Measurements from ENCODE around the gene MED13L.
"Not testable (repeated sequence)": the region's sequence is repeated elsewhere in the genome, so short reads cannot be mapped to it uniquely, and the experiment has no call there.

The MED13L gene

DNA sequence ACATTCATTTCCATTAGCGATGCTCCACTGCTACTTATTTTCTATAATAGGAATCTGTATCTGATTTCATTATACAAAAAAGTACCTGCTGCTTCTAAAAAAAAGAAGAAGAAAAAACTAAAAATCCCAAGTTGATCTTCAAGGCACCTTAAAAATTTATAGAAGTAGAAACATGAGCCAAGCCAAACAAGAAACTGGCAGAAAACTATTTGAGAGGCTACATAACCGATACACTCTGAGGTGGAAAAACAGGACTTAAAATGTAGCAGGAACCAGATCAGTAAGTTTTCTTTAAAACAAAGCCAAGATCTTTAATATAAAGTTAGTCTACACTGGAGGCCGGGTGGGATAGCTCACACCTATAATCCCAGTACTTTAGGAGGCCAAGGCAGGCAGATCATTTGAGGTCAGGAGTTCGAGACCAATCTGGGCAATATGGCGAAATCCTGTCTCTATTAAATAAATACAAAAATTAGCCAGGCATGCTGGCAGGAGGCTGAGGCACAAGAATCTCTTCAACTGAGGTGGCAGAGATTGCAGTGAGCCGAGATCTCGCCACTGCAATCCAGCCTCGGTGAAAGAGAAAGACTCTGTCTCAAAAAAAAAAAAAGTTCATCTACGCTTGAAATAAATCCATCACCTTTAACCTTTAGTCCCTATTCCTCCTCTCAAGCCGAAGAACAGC lies 278.6 kb downstream of the MED13L start:
- DNase-seq, result no peak

DNA sequence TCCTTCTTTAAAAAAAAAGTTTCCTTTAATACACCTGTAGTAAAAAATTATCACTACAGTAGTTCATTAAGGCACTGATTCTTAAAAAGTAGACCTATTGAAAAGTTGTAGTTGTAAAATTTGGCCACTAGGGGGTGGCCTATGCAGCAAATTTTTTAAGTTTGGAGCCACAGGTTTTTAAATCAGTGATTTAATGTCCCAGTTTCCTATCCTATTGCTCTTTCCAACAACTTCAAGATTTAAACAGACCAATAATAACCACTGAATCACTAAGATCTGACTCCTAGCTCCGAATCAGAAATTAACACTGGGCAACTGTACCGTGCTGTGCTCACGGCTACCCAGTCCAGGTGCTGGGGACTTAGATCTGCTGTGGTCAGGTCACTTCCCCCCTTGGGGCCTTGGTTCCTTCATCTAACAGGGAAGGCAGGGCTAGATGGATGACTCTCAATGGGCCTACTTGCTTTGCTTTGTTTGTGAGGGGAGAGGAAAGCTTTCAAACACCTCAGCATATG lies 279.3 kb downstream of the MED13L start:
- peak; percentile 4 for DNase-seq

DNA sequence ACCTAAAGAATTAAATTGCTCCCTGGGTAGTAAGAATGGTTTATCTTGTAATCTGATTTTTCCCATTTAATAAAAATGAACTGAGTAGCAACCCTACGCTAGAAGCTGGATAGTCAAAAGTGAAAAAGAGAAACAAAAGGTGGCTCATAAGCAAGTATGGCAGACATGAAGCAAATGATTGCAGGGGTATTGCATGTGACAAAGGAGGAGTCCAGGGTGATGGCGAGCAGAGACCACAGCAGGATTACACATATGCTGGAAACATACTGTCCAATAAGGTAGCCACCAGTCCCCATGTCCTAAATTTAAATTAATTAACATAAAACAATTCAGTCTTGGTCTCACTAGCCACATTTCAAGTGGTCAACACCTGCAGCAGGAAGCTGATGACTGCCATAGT lies 283.8 kb downstream of the MED13L start:
- DNase-seq, result no peak

DNA sequence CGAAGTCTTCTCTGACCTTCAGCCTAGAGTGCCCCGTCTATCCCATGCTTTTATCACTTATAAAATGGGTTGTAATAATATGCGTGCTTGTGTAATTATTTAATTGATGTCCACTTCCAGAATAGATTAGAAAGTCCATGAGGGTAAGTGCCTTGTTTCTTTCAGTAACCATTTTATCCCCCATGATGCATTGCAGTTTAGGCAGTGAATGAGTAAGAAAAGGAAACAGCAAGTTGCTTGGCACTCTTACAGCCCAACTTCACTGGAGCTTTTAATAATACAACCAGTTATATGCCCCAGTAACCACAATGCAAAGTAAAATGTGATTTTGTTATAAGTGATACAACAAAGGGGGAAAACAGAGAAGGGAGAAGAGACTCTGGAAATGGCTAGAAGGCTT lies 287.3 kb downstream of the MED13L start:
- DNase-seq, result no peak

DNA sequence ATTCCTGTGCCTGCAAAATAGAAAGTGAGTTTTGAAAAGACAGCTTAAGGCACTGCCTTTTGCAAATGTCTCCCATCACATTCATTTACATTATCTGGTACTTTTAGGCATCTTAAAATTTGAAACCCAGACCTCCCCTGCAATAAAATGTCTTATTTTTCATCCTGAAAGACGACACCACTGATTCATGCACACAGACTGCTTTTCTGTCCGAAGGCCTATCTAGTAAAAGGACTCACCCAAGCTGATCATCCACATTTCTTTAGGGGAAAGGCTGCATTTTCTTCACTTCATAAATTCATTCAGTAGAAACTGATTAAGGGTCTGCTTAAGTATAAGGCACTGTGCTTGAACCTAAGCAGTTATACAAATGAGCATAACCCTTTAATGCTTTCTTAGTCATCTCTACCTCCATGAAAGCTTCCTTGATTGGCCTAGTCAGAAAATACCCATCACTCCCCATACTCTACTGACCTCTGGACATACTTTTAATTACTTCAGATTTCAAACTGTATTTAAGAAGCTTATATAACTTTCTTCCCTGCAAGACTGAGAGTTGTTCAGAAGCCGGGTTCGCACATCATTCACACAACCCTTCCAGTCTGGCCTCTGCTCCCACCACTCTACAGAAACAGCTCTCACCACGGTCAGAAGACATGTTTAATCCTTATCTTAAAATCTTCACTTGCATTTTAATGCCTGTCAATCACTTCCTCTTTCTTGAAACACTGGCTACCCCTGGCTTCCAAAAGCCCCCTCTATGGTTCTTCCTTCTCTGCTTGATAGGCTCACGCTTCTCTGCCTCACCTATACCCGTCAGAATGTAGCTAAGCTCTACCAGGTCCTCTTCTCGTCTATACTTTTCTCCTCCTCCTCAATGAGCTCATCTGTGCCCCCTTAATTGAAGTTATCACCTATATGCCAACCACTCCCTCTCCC lies 288.6 kb downstream of the MED13L start:
- no peak for DNase-seq

DNA sequence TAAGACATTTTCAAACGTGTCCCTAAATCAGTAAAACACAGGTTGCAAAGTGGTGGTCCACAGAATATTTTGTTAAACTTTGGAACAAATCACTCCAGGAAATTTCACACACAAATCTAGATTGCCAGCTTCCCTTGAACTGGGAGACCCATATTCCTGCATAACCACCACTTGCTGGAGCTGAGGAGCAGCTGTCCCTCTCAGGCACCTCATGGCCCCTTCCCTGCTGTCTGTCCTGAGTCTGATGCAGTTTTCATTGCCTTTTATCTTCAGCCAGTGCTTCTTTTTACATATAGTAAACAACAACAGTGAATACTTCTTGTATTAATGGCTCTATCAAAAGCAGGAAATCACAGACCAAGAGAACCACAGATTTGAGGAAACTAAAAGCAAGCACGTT lies 289.3 kb downstream of the MED13L start:
- no peak for DNase-seq

DNA sequence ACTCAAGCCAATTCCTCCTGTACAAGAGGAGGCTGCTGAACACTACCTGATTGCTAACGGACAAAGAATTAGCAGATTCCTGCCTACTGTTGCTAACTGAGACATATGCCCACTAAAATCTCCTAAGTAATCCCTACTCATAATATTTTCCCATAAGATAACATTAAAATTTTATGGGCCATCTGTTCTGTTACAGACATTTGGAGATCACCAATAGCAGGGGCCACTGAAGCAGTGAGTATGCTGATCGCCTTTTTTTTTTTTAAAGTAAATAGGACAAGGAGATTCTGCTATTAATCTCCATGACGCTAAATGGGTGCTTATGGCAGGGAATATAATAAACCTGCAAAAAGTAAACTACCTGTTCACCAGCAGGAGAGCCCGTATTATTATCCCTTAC lies 292.9 kb downstream of the MED13L start:
- DNase-seq, result no peak

DNA sequence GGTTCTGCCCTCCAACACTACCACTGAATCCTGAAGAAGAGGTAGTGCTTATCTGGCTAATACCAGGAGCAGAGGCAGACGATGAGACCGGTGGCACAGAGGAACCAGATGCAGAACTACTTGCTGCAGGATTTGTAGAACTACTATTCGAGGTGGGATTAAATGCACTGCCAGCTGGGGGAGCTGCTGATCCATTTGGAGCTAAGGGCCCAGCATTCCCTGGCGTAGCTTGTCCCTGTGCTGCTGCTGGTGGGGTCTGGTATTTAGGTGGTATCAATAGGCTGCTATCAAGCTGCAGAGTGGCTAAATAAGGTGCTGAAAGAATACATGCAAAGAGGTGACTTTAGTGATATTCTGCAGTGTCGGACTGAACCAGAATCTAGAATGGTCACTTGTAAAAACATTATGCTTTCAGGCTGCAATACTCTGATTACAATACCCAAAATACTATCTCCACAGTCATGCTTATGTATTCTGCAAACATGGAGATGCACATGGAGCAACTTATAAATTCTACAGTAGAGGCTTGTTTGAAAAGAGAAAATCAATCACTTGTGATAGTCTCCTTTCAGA lies 294.2 kb downstream of the MED13L start:
- no peak for DNase-seq

DNA sequence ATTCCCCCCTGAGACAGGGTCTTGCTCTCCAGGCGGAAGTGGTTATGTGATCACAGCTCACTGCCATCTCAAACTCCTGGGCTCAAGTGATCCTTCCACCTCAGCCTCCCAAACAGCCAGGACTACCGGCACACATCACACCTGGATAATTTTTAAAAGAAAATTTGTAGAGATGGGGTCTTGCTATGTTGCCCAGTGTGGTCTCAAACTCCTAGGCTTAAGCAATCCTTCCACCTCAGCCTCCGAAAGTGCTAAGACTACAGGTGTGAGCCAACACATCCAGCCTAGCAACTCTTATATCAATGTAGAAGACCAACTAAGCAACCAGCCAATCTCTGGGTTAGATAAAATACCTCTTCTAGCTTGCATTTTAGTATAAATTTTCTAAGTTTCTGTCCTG lies 297.2 kb downstream of the MED13L start:
- DNase-seq, result no peak

DNA sequence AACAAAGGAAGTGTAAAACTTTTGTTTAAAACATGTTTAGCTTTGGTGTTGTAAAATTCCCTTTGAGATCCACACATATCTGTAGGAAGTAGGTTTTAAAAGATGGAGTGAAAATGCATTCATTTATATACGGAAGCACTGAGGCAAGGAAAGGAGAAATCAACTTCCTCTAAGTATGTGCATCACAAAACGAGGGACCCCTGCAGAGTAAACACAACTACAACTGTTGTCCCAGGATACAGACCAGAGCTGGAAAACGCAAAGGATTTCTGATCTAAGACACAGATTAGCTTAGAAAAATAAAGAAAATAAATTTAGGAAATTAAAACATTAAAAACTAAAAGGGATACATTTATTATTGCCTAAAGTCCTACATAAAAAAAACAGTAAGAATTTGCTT lies 297.6 kb downstream of the MED13L start:
- no peak for DNase-seq

DNA sequence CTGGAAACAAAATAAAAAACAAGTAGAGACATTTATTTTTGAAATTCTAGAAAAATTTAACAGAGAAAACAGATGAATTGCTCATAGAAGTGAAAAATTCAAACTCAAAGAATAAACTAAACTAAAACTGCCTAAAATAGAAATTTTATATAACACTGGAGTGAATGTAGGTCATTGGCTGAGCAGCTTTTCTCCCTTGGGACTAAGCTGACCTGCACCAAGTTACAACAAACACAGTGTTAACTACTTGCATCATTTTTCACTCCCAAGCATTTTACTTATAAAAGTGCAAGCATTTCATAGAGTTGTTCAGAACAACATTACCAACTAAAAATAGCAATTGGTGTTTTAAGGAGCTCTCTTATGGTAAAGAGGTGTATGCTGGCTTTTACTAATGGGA lies 298.1 kb downstream of the MED13L start:
- no peak for DNase-seq

DNA sequence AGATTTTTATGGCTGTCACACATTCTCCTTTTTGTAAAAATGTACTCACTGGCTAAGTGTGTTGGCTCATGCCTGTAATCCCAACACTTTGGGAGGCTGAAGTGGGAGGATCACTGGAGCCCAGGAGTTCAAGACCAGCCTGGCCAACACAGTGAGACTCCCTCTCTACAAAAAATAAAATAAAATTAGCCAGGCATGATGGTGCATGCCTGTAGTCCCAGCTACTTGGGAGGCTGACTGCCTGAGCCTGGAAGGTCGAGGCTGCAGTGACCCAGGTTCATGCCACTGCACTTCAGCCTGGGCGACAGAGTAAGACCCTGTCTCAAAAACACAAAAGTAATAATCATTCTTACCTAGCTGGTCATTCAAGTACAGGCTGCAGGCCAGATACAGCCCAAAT lies 300.7 kb downstream of the MED13L start:
- not testable (repeated sequence) for DNase-seq

DNA sequence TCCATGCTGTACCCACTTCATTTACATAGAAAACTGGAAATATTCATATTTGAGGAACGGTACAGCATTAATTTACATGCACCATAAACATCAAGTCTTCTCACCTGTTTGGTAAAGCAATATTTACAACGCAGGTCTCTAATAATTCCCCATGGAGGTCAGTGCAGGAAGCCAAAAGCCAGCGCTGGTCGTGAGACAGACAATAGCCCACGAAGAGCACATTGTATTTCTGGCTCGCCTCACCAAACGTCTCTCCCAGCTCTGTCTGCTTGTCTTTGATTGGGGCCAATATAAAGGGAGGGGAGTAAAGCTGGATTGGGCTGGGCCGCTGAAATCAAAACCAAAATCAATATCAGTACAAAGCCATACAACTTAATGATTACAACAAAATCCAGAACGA lies 302.1 kb downstream of the MED13L start:
- DNase-seq, result no peak

DNA sequence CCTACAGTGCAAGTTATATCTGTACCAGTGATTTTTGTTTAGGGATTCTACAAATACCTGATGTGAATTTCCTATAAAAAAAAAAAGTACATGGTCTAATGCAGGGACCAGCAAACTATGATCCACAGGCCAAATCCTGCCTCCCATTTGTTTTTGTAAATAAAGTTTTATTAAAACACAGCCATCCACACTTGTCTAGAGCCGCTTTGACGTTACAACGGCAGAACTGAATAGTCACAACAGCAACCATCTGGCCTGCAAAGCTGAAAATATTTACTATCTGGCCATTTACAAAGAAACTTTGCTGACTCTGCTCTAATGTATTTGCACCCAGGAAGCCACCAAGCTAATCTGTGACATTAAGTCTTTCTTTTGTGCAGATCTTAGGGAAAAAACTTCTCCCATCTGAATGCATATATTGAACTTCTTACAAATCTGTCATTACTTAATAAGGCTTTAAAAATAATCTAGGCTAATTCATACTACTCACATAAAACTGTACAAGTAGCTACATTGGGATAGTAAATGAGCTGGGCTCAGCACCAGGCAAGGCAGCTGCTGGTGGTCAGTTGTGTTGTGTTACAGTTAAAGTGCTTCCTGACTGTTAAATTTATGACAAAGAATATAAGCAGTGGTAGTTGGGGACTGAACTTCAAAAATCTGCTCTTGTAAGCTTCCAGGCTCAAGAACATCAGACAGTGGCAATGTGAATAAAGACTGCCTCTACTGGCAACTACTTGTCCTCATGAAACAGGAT lies 303.3 kb downstream of the MED13L start:
- no peak for DNase-seq

DNA sequence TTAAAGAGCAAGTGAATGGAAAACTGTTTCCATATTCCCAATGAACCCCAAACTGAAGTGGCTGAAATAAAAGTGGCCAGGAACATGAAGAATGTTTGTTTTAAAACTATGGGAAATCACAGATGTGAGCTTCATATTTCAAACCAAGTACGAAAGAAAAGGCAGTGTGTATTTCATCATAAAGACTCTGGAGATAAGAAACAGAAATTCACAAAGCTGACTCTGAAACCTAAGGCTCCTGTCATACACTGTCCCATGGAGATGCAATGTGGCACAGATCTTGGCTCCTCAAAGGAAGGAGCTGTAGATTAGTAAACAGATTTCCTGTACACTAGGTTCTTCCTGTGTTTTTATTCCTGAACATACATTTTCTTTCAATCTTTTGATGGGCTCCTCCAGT lies 304.4 kb downstream of the MED13L start:
- DNase-seq, result no peak

DNA sequence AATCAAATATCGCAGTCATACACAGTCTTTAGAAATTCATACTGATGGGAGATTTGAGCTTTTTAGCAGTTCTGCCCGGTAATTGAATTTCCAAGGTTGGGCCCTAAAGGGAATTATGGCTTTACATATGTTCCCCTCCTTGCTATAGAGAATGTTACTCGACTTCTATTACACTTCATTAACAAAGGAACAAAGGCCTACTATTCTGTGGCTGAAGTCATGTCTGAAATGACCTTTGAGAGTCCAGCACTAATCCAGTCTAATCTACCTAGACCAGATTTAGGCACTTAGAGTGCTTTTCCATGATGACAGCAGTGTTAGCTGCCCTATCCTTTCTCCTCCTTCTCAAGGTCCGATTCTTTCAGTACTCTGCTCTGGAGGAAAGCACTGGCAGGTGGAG lies 305.3 kb downstream of the MED13L start:
- no peak for DNase-seq

DNA sequence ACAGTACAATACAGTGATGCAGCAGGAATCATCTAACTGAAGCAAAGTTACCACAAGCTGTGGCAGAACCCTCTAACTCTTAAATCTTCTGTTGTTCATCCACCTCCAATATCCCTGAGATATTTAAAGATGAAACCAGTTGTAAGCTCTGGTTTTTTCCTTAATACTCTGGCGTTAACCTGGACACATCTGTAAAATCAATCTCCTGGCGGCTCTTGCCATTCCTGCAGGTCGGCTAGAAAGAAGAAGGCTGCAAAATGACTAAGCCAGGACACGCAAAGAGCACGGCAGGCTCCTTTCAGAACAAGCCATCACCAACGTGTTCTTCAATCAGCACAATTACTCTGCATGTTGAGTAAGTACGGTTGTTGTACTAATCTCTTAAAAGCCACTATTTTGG lies 309.3 kb downstream of the MED13L start:
- no peak for DNase-seq

DNA sequence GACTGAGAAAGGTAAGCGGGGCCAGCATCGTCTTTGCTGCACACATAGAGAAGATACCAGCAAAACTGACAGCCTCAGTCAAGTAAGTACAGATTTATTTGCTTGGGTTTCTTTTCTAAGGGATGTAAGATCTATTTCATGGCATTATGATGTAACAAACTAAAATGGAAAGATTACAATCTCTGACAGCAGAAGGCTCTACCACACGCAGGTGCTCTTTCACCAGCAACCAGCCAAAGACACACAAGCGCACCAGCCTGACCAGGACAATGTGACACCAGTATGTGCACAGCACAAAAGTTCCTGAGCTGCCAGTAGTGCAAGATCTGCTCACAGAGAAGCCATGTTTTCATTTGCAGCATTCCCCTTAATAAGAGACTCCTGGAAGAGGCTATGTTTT lies 311.1 kb downstream of the MED13L start:
- DNase-seq, result no peak

DNA sequence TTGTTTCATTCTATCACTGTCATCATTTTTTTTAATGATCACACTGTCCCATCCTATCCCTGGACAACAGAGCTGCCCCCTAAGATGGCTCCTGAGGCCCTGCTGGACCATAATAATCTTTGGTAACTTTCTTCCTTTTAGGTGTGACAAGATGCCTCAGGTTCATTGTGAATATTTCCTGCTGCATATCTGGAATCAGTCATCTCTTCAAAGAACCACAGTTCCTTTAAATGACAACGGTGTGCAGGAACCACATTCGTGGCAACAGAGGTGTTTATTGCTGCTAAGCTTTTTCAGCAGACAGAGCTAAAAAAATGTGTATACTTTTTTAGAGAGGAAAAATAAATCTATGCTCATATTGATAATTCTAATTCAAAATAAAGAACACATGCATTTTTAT lies 312.9 kb downstream of the MED13L start:
- no peak for DNase-seq

DNA sequence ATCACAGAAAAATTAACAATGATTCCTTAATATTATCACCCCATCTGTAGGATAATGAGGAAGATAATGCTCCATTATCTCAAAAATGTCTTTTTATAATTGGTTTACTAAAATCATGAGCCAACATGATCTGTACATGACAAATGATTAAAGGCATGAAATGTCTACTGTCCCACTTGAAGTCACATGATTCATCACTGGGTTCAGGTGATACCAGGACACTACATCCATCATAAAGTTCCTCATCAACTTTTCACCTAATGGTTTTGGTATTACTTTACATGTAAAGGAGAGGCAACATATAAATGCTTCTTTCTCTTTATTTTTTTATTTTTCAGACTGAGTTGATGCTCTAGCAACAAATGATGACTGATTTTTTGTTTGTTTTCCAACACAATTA lies 313.3 kb downstream of the MED13L start:
- DNase-seq, result no peak

DNA sequence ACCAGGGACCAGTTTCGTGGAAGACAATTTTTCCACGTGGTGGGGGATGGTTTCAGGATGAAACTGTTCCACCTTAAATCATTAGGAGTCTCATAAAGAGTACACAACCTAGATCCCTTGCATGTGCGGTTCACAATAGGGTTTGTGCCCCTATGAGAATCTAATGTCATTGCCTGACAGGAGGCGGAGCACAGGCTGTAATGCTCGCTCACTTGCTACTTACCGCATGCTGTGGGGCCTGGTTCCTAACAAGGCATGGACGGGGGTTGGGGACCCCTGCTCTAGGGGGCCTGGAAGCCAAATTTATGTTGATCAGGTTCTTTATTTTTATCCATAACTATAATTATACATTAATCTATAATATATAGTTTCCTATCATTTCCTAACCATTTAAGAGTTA lies 315.3 kb downstream of the MED13L start:
- DNase-seq, result no peak

DNA sequence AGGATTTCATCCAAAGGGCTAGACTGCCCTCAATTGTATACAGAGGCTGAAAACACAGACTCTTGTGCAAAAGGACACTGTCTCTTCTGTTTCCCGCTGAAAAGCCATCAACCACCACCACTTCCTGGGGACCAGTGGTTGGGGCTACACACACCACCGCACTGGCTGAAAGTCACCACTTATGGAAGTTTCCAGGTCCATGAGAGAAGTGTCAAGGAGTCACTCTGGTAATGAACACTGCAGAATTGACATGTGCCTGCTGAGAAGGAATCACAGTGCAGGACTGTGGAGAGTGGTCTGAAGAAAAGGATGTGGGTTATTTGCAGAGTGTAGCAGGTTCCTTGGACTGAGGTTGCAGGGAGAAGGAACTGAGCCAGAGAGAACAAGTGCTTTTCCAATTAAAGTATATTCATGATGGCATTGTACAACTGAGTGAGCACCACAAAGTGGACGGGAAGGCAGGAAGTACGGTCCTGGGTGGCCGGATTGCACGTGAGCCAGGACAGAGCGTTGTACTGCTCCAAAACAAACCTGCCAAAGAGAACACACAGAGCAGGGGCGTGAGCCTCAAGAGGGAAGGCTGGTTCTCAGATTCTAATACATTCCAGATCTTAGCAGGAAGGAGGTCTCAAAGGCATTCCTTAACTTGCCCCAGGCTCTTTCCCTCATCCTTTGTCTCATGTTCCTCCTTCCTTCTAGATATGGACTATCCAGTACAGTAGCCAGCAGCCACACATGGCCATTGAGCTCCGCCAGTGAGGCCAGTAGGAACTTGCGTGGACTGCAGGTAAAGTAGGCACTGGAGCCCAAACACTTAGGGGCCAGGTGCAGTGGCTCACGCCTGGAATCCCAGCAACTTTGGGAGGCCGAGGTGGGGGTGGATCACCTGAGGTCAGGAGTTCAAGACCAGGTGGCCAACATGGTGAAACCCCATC lies 316.4 kb downstream of the MED13L start:
- no peak for DNase-seq

Data from COR-L47 (cell line).